GM18505 (cell line): ENCODE measurements around the gene NSUN4.

Experiments used
- ATAC-seq: cut with Tn5 transposase; IDR thresholded peaks from one replicate; pipeline ENCODE4 v1.9.1; 2021; ENCODE audit not compliant: unreplicated experiment
- POLR2A ChIP-seq: IDR thresholded peaks from 4 replicates; pipeline ENCODE4 v1.6.1; 2011; ENCODE audit warnings: borderline replicate concordance; ENCODE audit not compliant: insufficient read depth, insufficient read length; ENCODE audit errors: extremely low read depth

Gene NSUN4

DNA sequence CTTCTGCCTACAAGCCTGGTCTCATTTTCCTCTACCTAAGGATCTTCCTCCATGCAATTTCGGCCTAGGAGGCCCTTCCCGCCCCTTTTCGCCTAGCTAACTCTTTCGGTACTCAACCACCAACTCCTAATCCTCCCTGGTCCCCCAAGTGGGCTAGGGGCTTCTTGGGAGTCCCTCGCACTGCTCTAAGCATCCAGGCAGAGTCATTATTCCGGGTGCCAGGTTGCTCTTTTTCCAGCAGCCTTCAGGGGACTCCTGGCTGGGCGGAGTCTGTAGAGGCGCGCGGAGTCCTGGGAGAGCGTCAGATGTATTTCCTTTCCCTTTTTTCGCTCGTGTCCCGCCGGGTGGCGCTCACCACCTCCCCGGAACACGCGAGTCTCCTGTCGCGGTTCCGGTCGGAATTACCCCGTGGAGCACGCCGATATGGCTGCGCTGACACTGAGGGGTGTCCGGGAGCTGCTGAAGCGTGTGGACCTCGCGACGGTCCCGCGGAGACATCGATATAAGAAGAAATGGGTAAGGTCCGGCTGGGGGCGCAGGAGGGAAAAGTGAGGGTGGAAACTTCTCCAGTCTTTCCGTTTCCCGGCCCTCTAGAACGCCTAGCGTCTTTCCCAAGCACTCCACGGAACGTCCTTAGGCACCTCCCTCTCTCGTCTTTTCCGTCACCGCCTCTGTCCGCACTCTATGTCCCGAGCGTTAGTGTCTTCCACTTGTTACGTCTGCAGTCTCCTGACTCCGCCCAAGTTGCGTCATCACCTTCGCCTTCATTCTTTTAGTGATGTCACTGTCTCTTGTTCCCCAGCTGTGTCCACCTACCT, at the start of gene NSUN4:
NSUN4 (plus strand) TSS at position 404 of the 818 bp plus-strand sequence; CDS start at position 424, 20 bp downstream.
- ATAC-seq: peak; percentile 70
- TF ChIP-seq POLR2A: peak; percentile 83

DNA sequence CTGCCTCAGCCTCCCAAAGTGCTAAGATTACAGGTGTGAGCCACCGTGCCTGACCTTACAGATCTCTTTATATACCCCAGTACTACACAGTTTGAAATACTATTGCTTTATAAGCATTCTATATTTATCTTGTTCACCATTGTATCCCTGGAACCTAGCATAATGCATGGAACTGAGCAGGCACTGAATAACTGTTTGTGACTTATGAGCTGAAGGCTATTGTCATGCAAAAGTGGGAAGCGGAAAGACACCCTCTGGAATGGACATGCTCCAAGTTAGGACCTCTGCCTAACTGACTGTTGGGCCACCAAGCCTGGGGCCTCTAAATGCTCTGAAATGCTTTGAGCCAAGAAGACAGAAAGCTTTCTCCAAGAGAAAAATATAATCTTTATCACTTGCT, 45.3 kb upstream of the NSUN4 start:
- TF ChIP-seq POLR2A: no peak
- no peak for ATAC-seq

DNA sequence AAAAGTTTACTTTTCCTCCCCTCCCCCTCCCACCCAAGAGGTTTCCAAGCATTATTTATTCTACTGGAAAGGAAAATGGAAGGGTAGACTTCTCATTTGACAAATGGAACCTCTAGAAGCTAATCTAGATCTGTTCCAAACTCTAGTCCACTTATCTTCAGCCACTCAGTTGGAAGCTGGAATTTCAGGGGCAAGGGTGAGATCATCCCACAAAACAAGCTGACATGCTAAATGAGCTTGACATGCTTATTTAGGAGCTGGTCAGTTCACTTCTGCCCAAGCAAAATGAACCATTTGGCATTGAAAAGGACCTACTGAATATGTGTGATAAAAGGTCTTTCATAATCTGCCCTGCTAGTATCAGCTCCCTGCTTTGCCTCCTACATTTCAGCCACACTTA, 42.2 kb upstream of the NSUN4 start:
- TF ChIP-seq POLR2A: no peak
- no peak for ATAC-seq

DNA sequence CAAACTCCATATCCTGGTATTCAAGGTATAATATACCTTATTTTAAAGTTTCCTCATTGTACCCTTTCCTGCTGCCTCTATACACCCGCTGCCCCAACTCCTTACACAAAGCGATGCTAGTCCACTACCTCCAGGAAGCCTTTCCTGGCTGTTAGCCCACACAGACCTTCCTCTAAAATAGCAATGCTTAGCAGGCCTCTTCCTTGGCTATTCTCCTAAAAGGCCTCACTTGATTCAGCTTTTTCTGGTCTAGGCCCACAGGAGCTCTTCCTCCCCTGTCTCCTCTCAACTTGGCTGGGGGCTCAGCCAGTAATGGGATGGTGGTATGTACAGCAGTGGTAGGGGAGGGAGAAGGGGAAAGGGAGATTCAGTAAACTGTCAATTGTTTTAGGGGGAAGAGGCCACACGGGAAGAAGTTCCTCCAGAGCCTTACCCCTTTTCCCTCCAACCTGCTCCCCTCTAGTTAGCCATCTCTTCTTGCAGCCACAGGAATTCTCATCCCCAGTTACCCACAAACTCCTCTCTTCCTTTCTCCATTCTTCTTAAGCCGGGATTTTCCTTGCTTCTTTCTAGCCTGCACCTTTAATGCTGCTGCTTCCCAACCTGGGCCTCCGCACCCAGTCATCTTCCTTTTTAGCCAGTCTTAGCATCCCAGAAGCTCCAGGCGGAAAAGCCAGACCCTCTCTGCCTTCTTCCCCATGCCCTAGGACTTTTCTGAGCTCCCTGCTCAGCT, 39.8 kb upstream of the NSUN4 start:
- ATAC-seq: no peak
- no peak for TF ChIP-seq POLR2A

DNA sequence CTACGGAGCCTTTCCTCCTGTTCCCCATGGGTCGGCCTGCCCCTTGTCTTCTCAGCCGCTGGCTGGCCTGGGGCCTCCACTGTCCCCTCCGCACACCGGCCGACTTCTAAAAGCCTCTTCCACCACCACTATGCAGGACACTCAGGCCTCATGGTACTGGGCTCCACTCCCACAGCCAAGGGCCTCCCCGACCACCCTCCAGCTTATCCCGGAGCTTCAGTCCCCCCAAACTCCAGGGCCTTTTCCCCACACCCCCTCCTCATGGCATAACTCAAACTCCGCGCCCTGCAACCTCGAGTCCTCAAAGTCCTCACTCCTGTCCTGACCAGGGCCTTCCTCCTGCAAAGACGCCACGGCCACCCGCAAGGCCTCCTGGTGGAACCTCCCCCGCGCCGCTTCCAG, 39.2 kb upstream of the NSUN4 start:
- ATAC-seq: no peak
- TF ChIP-seq POLR2A: no peak

DNA sequence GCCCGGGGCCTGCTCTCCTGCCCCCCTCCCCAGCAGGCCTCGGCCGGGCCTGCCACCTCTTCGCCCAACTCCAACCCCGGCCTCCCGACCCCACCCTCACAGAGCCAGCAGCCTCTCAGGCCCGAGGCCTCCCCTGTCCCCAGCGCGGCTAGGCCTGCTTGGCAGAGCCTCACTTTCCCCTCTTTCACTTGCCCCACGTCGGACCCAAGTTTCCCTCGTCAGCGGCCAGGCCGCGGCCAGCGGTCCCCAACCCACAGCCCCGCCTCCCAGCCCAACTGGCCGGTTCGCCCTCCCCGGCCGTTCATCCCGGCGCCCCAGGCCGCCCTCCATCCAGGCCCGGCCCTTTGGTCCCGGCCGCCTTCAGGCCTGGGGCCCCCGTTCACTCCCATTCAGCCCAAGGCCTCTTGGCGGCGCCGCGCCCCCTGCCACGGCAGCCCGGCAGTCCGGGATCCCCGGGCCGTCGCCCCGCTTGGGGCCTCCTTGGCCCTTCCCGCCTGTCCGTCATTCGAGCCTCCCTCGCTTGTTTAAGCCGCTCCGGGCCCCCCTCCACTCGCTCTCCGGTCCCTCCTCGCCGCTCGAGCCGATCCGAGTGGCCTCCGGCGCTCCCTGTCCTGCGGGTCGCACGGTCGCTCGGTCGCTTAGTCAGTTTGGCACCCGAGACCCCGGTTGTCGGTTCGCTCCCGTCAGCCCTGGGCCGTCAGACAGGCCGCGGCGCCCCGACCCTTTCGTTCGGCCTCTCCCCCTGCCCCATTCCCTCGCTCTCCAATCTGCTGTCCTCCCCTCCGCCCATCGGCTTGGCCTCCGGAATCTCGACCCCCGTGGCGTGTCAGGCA, 38.6 kb upstream of the NSUN4 start:
- no peak for TF ChIP-seq POLR2A
- peak; percentile 24 for ATAC-seq

DNA sequence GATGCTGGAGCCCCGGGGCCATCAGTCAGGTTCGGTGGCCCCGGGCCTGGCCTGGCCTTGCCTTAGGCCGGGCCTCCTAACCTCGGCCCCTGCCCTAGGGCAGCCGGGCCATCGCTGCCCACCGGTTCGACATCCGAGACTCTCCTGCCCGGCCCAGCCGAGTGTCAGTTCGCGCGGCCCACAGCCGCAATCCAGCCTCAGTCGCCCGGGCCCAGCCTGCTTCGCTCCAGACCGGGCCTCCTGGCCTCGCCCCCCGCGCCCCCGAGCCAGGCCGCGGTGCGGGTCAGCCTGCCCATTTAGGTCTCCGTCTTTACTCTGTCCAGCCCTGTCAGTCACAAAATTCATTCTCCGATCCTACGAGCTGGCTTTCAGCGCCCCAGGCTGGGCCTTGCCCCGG, 38.0 kb upstream of the NSUN4 start:
- peak; percentile 14 for ATAC-seq
- TF ChIP-seq POLR2A: no peak

DNA sequence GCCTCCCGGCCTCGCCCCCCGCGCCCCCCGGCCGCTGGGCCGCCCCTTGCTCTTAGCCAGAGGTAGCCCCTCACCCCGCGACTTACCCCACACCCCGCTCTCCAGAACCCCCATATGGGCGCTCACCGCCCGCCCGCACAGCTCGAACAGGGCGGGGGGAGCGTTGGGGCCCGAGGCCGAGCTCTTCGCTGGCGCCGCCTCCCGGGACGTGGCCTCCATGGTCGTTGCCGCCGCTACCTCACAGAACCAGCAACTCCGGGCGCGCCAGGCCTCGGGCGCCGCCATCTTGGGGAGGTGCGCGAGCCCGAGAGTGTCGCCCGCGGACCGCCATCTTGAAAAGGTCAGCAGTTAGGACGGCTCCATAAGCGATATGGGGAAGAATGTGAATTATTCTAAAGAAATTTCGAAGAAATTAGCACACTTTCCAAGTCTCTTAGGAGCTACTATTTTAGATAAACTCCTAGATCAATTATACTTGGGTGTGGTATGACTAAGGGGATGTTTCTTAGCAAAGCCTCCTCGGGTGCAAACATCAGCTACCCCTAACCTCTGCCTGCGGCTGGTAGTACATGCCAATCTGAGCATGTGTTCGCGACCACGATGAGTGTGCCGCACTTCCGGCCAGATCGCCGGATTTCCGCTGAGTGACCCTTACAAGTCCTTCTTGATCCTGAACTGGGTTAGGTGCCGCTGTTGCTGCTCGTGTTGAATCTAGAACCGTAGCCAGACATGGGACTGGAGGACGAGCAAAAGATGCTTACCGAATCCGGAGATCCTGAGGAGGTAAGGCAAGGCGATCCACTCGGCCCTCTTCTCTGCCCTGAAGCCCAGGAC, 37.4 kb upstream of the NSUN4 start, which contains the start of the genes LRRC41 and UQCRH:
LRRC41 (minus strand) TSS at position 579 of the 834 bp plus-strand sequence; CDS start at position 285, 294 bp downstream.
UQCRH (plus strand) TSS at position 661 of the 834 bp plus-strand sequence; CDS start at position 730, 69 bp downstream.
- TF ChIP-seq POLR2A: peak; percentile 76
- ATAC-seq: peak; percentile 78

DNA sequence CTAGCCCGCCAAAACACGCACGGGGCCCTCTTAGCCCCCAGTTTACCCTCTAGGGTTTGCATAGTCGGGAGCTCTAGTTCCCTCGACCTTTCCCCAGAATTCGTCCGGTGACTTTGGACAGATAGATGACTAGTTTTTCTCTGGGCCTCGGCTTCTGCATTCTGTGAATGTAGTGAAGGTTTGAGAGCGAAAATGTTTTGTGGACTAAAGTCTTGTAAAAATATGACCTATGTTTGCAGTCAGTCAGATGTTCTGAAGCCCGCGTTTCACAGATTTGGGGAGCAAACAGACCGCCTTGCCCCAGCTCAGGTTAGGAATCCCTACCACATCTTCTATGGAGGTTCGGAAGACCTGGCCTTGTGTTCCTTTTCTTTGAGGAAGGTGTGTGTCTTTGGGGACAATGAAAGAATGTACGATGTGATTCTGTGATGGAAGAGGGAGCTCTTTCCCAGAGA, 36.7 kb upstream of the NSUN4 start:
- ATAC-seq: no peak
- no peak for TF ChIP-seq POLR2A

DNA sequence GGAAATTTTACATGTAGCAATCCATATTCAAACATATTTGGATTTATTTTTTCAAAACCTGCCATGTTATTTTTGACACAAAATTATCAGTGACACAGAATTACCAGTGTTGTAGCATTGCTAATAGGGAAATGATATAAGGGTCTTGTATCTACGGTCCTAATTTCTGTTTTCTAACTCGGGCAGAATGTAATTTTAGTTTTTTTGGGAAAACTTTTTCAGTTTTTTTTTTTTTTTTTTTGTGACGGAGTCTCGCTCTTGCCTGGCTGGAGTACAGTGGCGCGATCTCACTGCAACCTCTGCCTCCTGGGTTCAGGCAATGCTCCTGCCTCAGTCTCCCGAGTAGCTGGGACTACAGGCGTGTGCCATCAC, 34.5 kb upstream of the NSUN4 start:
- no peak for ATAC-seq
- TF ChIP-seq POLR2A: no peak

DNA sequence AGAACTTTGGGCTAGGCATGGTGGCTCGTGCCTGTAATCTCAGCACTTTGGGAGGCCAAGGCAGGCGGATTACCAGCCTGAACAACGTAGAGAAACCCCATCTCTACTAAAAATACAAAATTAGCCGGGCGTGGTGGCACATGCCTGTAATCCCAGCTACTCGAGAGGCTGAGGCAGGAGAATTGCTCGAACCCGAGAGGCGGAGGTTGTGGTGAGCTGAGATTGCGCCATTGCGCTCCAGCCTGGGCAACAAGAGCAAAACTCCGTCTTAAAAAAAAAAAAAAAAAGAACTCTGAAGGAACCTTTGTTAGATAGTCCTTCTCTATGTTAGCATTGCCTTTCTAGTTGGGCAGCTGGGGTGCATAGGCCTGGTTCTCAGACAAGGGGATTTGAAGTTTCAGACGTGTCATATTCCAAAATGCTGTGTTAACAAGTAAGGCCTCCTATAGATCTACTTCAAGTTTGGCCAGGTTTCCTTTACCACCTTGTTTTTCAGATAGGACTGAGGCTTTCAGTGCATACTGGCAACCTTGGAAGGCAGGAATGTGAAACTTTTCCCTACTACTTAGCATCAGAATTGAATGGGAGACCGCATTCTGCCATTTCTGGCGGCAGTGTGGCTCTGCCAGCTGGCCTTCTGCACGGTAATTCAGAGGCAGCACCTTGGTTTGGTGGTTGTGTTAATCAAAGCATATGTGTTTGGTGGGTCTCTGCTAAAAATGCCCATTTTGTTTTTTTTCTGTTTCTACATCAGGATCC, 31.0 kb upstream of the NSUN4 start:
- no peak for TF ChIP-seq POLR2A
- no peak for ATAC-seq
